Fibroblast of pulmonary artery (primary cell): Measurements from ENCODE around the gene CUX1.
"Not testable (repeated sequence)": the region's sequence is repeated elsewhere in the genome, so short reads cannot be mapped to it uniquely, and the experiment has no call there.

Source experiments
- DNase-seq: peaks from one replicate; pipeline ENCODE4 v3.0.0-alpha.2; 2010; ENCODE audit warnings: low read depth
- H3K4me3 ChIP-seq: replicated peaks from 2 replicates; pipeline ENCODE4 v1.5.1; 2011; ENCODE audit warnings: low read depth, mild to moderate bottlenecking, control low read depth, low read length, moderate library complexity
- TF ChIP-seq, protein P1 (sequence below): IDR thresholded peaks from 2 replicates; pipeline ENCODE4 v1.5.1; 2011; ENCODE audit warnings: mild to moderate bottlenecking, control low read depth, low read length, inconsistent platforms; ENCODE audit errors: missing control alignments

CUX1 gene

DNA sequence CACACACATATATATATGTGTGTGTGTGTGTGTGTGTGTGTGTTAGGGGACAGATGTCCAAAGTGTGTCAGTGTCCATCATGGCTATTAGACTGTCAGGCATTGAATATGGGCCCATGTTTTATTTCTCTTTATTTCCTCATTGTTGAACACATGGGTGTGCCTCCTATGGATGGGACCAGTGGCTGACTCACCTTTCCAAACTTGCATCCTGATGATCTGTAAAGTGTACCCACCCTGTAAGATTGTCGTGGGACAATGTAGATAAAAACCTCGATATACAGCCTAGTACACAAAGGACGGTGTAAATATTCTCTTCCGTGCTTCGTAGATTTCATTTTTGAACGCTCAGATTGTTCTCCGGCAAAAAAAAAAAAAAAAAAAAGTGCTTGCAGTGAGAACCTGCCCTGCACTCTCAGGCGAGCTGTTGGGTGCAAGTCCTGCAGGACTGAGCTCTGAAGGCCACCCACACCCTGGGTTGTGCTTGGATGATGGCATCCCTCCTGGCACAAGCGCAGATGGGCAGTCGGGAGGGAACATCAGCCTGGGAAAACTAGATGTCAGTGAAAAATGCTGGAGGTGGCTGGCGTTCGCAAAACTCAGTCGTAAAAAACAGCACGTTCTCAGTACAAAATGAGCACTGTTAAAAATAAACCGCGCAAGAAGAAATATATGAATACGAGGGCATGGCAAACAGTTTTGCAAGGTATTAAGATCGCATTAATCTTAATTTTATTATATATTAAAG, 166.9 kb downstream of the CUX1 start:
- no peak overlapping the region for H3K4me3 ChIP-seq
- TF ChIP-seq, protein P1, sequence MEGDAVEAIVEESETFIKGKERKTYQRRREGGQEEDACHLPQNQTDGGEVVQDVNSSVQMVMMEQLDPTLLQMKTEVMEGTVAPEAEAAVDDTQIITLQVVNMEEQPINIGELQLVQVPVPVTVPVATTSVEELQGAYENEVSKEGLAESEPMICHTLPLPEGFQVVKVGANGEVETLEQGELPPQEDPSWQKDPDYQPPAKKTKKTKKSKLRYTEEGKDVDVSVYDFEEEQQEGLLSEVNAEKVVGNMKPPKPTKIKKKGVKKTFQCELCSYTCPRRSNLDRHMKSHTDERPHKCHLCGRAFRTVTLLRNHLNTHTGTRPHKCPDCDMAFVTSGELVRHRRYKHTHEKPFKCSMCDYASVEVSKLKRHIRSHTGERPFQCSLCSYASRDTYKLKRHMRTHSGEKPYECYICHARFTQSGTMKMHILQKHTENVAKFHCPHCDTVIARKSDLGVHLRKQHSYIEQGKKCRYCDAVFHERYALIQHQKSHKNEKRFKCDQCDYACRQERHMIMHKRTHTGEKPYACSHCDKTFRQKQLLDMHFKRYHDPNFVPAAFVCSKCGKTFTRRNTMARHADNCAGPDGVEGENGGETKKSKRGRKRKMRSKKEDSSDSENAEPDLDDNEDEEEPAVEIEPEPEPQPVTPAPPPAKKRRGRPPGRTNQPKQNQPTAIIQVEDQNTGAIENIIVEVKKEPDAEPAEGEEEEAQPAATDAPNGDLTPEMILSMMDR: no peak
- no peak for DNase-seq

DNA sequence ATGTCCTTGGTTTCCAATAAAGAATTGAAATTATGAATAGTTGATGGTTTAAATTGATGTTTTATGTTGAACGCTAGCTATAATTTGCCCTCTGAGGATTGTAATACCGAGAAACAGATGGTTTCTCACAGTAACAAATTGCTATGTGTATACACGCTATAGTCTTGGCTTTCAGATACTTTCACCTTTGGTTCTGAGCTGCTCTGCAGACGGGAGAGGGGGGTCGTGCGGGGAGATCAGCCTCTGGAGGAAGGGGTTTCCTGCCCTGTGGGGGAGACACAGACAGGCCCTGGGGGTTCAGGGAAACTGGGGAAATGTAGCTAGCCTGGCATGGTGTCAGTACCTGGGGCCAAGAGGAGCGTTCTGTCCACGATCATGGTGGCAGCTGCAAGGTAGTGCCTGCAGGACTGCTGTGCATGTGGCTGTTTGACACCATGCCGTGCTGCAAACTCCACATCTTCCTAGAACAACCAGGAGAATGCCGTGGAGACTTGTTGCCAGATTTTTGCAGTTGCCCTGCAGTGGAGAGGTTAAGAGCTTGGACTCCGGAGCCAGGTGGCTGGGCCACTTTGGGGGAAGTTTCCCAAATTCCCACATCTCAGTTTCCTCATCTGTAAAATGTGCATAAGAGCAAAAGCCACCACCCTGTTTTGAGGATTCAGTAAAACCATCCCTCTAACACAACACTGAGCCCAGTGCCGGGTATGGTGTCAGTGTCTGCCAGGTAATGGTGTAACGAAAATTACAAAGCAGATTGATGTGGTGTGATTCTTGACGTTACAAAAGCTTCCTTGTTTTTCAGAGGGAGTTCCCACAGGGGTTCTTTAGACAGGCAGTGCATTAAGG, 167.9 kb downstream of the CUX1 start:
- no peak for DNase-seq
- TF ChIP-seq, protein P1: no peak

DNA sequence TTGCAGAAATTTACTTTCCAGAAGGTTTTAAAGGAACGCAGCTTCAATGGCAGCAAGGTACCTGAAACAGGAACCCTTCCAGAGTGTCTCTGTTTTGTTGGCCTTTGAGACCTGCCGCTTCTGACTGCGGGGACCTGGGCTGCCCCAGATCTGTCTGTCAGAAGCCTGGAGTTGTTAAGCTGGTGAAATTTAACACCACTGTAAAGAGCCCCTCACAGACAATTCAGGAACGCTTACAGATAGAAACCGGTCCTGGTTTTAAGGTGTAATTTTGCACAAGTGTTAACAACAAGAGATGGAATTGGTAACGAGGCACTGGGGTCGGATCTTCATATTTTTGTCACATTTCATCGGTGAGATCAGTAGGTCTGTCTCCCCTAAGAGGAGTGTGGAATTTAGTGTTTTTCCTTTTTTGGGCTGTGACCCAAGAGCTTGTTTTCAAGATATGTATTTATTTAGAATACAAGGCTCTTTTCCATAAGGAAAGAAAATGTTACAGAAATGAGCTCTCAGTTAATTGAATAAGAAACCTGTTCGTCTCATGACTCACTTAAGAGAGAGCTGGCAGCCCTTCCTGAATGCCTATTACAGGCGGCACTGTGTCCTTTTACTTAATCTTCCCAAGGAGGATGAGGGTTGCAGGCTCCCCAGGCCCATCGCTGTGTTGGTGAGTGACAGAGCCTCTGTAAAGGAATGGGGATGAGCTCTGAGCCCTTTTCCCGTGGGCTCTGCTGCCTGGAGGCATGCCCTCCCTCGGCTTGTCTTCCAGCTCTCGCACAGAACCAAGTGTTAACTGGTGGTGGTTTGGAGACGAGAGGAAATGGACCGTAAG, 168.7 kb downstream of the CUX1 start:
- TF ChIP-seq, protein P1: no peak
- H3K4me3 ChIP-seq: no peak overlapping the region
- no peak for DNase-seq

More for the DNA sequence above, 167.9 kb downstream of the CUX1 start:
- no peak overlapping the region for H3K4me3 ChIP-seq

DNA sequence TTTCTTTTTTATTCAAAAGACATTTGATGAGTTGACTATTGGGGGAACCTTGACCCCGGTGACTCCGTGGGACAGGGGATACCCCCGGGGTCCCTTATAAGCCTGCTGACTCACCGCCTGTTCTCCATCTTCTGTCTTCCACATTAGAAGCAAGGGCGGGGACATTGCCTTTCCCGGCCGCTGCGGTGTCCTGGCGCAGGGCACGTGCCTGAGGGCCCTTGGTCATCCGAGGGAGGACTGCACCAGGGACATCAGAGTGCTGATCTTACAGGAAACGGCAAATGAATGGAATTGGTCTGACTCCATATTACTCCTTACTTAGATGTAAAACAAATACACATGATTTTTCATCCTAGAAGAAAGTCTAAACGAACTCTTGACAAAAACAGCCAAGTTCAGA, 170.1 kb downstream of the CUX1 start:
- TF ChIP-seq, protein P1: no peak
- no peak overlapping the region for H3K4me3 ChIP-seq
- DNase-seq: no peak

DNA sequence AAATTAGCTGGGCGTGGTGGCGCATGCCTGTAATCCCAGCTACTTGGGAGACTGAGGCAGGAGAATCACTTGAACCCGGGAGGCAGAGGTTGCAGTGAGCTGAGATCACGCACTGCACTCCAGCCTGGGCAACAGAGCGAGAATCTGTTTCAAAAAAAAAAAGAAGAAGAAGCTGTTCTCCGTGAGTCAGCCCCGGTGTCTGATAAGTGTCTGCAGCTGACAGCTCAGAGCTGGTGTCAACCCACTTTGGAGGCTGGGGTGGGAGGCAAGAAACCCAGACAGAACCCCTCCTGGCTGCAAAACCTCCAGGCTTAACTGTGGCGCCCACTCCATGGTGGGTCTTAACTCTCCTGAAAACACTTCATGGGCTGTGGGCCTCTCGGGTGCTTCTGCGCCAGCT, 170.6 kb downstream of the CUX1 start:
- H3K4me3 ChIP-seq, DNase-seq: not testable (repeated sequence)

DNA sequence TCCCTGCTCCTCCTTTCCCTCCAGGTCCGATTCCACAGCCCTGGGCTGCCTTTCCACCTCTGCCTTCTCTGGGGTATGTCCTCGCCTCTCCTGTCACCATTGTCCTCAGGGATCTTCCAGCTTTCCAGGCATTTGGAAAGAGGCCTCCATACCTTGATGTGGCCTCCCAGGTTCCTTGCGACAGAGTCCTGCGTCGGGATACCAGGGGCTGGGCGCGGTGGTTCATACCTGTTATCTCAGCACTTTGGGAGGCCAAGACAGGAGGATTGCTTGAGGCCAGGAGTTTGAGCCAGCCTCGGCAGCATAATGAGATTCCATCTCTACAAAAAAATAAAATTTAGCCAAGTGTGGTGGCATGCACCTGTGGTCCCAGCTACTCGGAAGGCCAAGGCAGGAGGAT, 171.1 kb downstream of the CUX1 start:
- DNase-seq: no peak
- TF ChIP-seq, protein P1: no peak
- no peak overlapping the region for H3K4me3 ChIP-seq

DNA sequence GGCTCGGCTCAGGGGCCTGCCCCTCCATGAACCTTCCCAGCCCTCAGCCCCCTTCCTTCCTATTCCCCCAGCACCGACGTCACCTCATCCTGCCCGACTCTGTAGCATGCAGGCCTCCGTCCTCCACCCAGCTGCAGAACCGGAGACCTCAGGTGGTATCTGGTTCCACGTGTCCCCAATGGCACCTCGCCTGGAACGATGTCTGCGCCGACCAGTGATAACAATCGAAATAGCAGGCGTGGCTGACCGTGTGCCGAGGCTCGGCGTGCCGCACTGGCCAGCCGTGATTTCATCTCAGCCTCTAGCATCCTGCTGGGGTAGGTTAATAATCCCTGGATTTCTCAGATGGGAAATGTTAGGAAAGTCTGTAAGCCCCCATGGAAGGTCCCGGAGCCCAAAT, 171.7 kb downstream of the CUX1 start:
- TF ChIP-seq, protein P1: no peak
- no peak for DNase-seq
- H3K4me3 ChIP-seq: no peak overlapping the region
